PFSK-1 (cell line): ENCODE measurements around the gene GJD4.

Experiments used
- POLR2AphosphoS5 ChIP-seq: IDR thresholded peaks from 2 replicates; pipeline ENCODE4 v1.6.1; 2012; ENCODE audit warnings: low read depth, mild to moderate bottlenecking, control low read depth, low read length, moderate library complexity
- TAF1 ChIP-seq: IDR thresholded peaks from 2 replicates; pipeline ENCODE4 v1.6.1; 2012; ENCODE audit warnings: low read length, control low read depth, borderline replicate concordance; ENCODE audit not compliant: insufficient read depth

- TF ChIP-seq POLR2AphosphoS5 (no peak), TAF1 (no peak)
Observed at GRCh38 chr10:35585356-35585755, 19.8 kb upstream of the GJD4 start.
